A673 (cell line): Measurements from ENCODE around the gene AEN. TPM values are rescaled to one million over a fixed set of nuclear protein-coding genes. Genes with fewer than 3 reads are reported as not detected.

Experiments
- BruUV-seq: library from RNA; stranded (reverse); fragments of 400-500 nt; replicated peaks from 2 replicates; lab custom pipeline; 2021; lab: Mats Ljungman, UMichigan
- CTCF ChIA-PET: fragments of 300-600 bp; sonication (Branson Sonifier 250); formaldehyde crosslinking; loops from one replicate; lab custom pipeline; 2022; ENCODE audit warnings: antibody characterized with exemption; lab: Charles Lee
- POLR2A ChIA-PET: fragments of 300-600 bp; sonication (Branson Sonifier 250); formaldehyde crosslinking; loops from one replicate; lab custom pipeline; 2022; ENCODE audit warnings: antibody characterized with exemption; ENCODE audit not compliant: low non-redundant PET; lab: Charles Lee
- DNase-seq: peaks from one replicate; pipeline ENCODE4 v3.0.0-alpha.2; 2015; ENCODE audit warnings: low spot score
- H3K27ac ChIP-seq: fragments of 200-600 bp; sonication (generic); 2 replicates; pipeline ENCODE4 v1.5.1; 2016; ENCODE audit warnings: mixed run types, low read depth, mild to moderate bottlenecking, mixed read lengths, antibody characterized with exemption, low read length; ENCODE audit not compliant: poor library complexity, severe bottlenecking
- H3K27me3 ChIP-seq: fragments of 200-600 bp; sonication (generic); replicated peaks from 2 replicates; pipeline ENCODE4 v1.6.1; 2017; ENCODE audit warnings: mixed run types, low read depth, mild to moderate bottlenecking, mixed read lengths, antibody characterized with exemption, low read length; ENCODE audit not compliant: insufficient read depth, poor library complexity
- H3K36me3 ChIP-seq: fragments of 200-600 bp; sonication (generic); 2 replicates; pipeline ENCODE4 v1.6.1; 2016; ENCODE audit warnings: mixed run types, mild to moderate bottlenecking, mixed read lengths, antibody characterized with exemption, low read length; ENCODE audit not compliant: insufficient read depth, poor library complexity, severe bottlenecking
- H3K4me1 ChIP-seq: fragments of 200-600 bp; sonication (generic); 2 replicates; pipeline ENCODE4 v1.6.1; 2017; ENCODE audit warnings: mixed run types, mild to moderate bottlenecking, mixed read lengths, antibody characterized with exemption, low read length; ENCODE audit not compliant: insufficient read depth, poor library complexity, severe bottlenecking
- H3K4me3 ChIP-seq: fragments of 200-600 bp; sonication (generic); 2 replicates; pipeline ENCODE4 v1.5.1; 2016; ENCODE audit warnings: low read depth, mixed run types, mild to moderate bottlenecking, mixed read lengths, low read length; ENCODE audit not compliant: poor library complexity, severe bottlenecking
- H3K9me3 ChIP-seq: fragments of 200-600 bp; sonication (generic); 2 replicates; pipeline ENCODE4 v1.6.1; 2016; ENCODE audit warnings: mixed run types, low read depth, mild to moderate bottlenecking, mixed read lengths, antibody characterized with exemption, low read length; ENCODE audit not compliant: poor library complexity, severe bottlenecking
- EZH2 ChIP-seq: fragments of 200-600 bp; sonication (generic); IDR thresholded peaks from 2 replicates; pipeline ENCODE4 v1.6.1; 2017; ENCODE audit warnings: borderline replicate concordance, low read depth, mild to moderate bottlenecking, mixed read lengths, antibody characterized with exemption, low read length; ENCODE audit not compliant: poor library complexity, severe bottlenecking
- intact Hi-C: fragments of 100-400 bp; cut with micrococcal nuclease; formaldehyde crosslinking; loops from one replicate; pipeline ENCODE4 v1.10.0; 2022; ENCODE audit not compliant: unreplicated experiment
- total RNA-seq: library from RNA; stranded (reverse); gene quantifications from 2 replicates; pipeline ENCODE4 v1.2.3, GENCODE V29; 2021
- TF ChIP-seq, protein P1 (sequence below): fragments of 300-800, 200-600 bp; sonication (generic); conservative IDR thresholded peaks from 2 replicates; pipeline ENCODE4 v1.5.1; 2017; ENCODE audit warnings: low read depth, mild to moderate bottlenecking, antibody characterized with exemption, low read length, moderate library complexity, mixed read lengths

AEN gene
- total RNA-seq, 1 experiment from 2014 or later: 52.4 TPM

DNA sequence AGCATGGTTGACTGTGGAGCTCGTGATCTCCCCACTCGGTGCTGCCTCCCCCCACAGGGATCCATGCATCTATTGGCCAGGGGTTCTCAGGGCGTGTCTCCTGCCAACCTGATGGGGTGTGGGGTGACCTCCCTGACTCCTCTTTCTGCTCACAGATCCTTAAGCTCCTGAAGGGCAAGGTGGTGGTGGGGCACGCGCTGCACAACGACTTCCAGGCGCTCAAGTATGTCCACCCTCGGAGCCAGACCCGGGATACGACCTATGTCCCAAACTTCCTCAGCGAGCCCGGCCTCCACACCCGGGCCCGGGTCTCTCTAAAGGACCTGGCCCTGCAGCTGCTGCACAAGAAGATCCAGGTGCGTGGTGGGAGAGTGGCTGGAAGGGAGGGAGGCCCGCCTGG is 7.9 kb downstream of the AEN start:
- Histone ChIP-seq H3K27me3 (no peaks in the 10 kb centered on the region), H3K9me3 (no peaks in the 10 kb centered on the region), H3K36me3 (peaks cover 65% of the 10 kb centered on the region), H3K4me3 (no peak overlapping the region), H3K4me1 (peaks cover 1% of the 10 kb centered on the region), H3K27ac (no peak overlapping the region)
- POLR2A ChIA-PET: no interaction called here
- no peak for TF ChIP-seq EZH2
- TF ChIP-seq, protein P1, sequence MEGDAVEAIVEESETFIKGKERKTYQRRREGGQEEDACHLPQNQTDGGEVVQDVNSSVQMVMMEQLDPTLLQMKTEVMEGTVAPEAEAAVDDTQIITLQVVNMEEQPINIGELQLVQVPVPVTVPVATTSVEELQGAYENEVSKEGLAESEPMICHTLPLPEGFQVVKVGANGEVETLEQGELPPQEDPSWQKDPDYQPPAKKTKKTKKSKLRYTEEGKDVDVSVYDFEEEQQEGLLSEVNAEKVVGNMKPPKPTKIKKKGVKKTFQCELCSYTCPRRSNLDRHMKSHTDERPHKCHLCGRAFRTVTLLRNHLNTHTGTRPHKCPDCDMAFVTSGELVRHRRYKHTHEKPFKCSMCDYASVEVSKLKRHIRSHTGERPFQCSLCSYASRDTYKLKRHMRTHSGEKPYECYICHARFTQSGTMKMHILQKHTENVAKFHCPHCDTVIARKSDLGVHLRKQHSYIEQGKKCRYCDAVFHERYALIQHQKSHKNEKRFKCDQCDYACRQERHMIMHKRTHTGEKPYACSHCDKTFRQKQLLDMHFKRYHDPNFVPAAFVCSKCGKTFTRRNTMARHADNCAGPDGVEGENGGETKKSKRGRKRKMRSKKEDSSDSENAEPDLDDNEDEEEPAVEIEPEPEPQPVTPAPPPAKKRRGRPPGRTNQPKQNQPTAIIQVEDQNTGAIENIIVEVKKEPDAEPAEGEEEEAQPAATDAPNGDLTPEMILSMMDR: no peak
- intact Hi-C loops: no loop called here
- no TSS peak for BruUV-seq
- no peak for DNase-seq
- CTCF ChIA-PET: no interaction called here

DNA sequence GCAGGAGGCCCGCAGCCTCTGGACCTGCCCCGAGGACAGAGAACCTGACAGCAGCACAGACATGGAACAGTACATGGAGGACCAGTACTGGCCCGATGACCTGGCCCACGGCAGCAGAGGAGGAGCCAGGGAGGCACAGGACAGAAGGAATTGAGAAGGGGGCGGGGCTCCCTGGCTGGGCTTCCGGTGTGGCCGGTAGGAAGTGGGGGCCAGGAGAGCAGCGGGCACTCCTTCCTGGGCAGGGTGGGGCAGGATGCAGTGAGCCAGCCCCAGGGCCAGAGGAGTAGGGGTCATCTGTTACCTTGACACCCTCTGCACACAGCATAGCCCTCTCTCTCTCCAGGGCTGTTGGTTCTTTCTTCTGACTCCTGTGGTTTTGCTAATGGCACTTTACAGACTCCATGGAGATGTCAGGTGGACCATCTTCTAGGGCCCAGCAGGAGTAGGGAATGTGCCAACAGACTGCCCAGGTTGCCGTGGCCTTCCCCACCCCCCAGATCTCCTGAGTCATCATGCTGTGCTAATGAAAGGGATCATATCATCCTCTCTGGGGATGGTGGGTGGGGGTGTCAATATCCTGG is 9.1 kb downstream of the AEN start:
- H3K36me3 ChIP-seq: peaks cover 65% of the 10 kb centered on the region
- POLR2A ChIA-PET: no interaction called here
- no TSS peak for BruUV-seq

DNA sequence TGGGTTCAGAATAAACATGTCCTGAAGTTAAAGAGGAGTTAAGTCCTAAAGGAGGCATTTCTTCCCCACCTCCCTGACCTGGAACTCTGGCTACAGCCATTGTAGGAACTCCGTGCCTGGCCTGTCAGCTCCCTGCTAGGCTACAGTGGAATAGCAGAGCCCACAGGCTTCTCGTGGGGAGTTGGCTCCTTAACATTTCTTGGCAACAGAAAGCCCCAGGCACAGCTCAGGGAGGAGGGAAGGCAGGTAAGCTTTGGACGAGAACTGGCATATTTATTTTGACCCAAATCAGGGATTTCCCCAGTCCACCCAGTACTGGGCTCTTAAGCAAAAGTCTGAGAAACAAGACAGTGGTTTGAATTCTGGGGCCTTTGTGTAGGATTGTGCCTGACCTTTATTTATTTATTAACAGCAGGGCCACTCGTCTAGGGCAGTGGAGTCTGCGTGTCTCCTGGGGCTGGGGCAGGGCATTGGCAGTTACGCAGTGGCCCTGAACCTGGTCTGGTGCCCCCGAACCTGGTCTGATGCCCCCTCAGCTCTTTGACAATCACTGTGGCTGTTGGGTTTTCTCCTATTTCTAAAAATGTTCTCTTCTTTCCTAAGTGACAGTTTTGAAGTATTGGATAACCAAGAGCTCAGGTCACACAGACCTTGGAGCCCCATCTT is 9.8 kb downstream of the AEN start:
- DNase-seq: no peak
- Histone ChIP-seq H3K27me3 (no peaks in the 10 kb centered on the region), H3K9me3 (no peaks in the 10 kb centered on the region), H3K36me3 (peaks cover 65% of the 10 kb centered on the region), H3K4me3 (no peak overlapping the region), H3K27ac (no peak overlapping the region), H3K4me1 (no peaks in the 10 kb centered on the region)
- POLR2A ChIA-PET: no interaction called here
- no peak for TF ChIP-seq EZH2
- TF ChIP-seq, protein P1: no peak
- CTCF ChIA-PET: no interaction called here
- intact Hi-C loops: no loop called here
- no TSS peak for BruUV-seq

More for the DNA sequence above, 9.1 kb downstream of the AEN start:
- Histone ChIP-seq H3K9me3 (no peaks in the 10 kb centered on the region), H3K4me1 (no peaks in the 10 kb centered on the region), H3K27ac (no peak overlapping the region), H3K4me3 (no peak overlapping the region), H3K27me3 (no peaks in the 10 kb centered on the region)
- intact Hi-C loops: no loop called here
- DNase-seq: no peak
- CTCF ChIA-PET: no interaction called here
- TF ChIP-seq EZH2: no peak
- TF ChIP-seq, protein P1: no peak
